Measurements from ENCODE around the gene NEK11.
"Not testable (repeated sequence)": the region's sequence is repeated elsewhere in the genome, so short reads cannot be mapped to it uniquely, and the experiment has no call there.

Gene NEK11

GRCh38 chr3:131360191-131360755 lies 333.6 kb downstream of the NEK11 start:
- no peak for DNase-seq (ENCODE audit: low spot score)

GRCh38 chr3:131361066-131361463 lies 334.4 kb downstream of the NEK11 start:
- DNase-seq (ENCODE audit: low spot score), result not testable (repeated sequence)

GRCh38 chr3:131361464-131362421 lies 335.1 kb downstream of the NEK11 start:
- peak; percentile 17 for DNase-seq (ENCODE audit: low spot score)

GRCh38 chr3:131363275-131363674 lies 336.6 kb downstream of the NEK11 start:
- no peak for DNase-seq (ENCODE audit: low spot score)

GRCh38 chr3:131370935-131371687 lies 344.4 kb downstream of the NEK11 start:
- no peak for DNase-seq (ENCODE audit: low spot score)

GRCh38 chr3:131371688-131372066 lies 345.0 kb downstream of the NEK11 start:
- DNase-seq (ENCODE audit: low spot score), result no peak

- no peak for DNase-seq (ENCODE audit: low spot score)
Observed at GRCh38 chr3:131374741-131375140, 348.1 kb downstream of the NEK11 start.

GRCh38 chr3:131380821-131381444 lies 354.3 kb downstream of the NEK11 start:
- not testable (repeated sequence) for DNase-seq (ENCODE audit: low spot score)

GRCh38 chr3:131381445-131382291 lies 355.0 kb downstream of the NEK11 start, which contains the start of gene NUDT16:
TSS of gene NUDT16 (plus strand) at chr3:131381774. CDS start at chr3:131381805, 31 bp downstream.
- peak; percentile 98 for DNase-seq (ENCODE audit: low spot score)

GRCh38 chr3:131386429-131387165 lies 359.9 kb downstream of the NEK11 start:
- DNase-seq (ENCODE audit: low spot score), result no peak

- no peak for DNase-seq (ENCODE audit: low spot score)
Observed at GRCh38 chr3:131387796-131388489, 361.3 kb downstream of the NEK11 start.

- no peak for DNase-seq (ENCODE audit: low spot score)
Observed at GRCh38 chr3:131388490-131388799, 361.8 kb downstream of the NEK11 start.

GRCh38 chr3:131390331-131390730 lies 363.7 kb downstream of the NEK11 start:
- DNase-seq (ENCODE audit: low spot score), result no peak

- no peak for DNase-seq (ENCODE audit: low spot score)
Observed at GRCh38 chr3:131393051-131393450, 366.4 kb downstream of the NEK11 start.

GRCh38 chr3:131393868-131394267 lies 367.2 kb downstream of the NEK11 start:
- DNase-seq (ENCODE audit: low spot score), result no peak

- no peak for DNase-seq (ENCODE audit: low spot score)
Observed at GRCh38 chr3:131394400-131394799, 367.7 kb downstream of the NEK11 start.

GRCh38 chr3:131396170-131396569 lies 369.5 kb downstream of the NEK11 start:
- no peak for DNase-seq (ENCODE audit: low spot score)

GRCh38 chr3:131397889-131398288 lies 371.2 kb downstream of the NEK11 start:
- DNase-seq (ENCODE audit: low spot score), result no peak
